GM18858 (cell line): ENCODE results near the gene CDX1.

Experiments
- ATAC-seq: cut with Tn5 transposase; IDR thresholded peaks from one replicate; pipeline ENCODE4 v1.9.1; 2021; ENCODE audit not compliant: unreplicated experiment

CDX1 gene

GRCh38 chr5:150131461-150131860 is 35.1 kb upstream of the CDX1 start:
- no peak for ATAC-seq

- no peak for ATAC-seq
These were observed 34.4 kb upstream of the CDX1 start for GRCh38 chr5:150131978-150132694.

GRCh38 chr5:150132740-150133139 is 33.8 kb upstream of the CDX1 start:
- ATAC-seq: no peak

GRCh38 chr5:150133581-150134197 is 32.9 kb upstream of the CDX1 start:
- no peak for ATAC-seq

DNA sequence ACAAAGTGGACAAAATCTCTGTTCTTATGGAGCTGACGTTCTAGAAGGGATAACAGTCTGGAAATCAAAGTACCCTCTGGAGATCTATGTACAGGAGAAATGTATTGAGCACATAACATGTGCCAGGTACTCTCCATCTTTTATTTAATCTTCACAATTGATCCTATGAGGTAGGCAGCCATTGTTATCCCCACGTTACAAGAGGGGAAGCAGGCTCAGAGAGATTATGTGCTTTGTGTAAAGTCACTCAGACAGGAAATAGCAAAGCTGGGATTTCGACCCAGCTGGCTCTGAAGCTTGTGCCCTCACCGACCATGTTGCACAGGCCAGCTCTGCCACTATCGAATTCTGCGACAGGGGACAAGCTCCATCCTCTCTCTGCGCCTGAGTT is 32.4 kb upstream of the CDX1 start:
- ATAC-seq: no peak

DNA sequence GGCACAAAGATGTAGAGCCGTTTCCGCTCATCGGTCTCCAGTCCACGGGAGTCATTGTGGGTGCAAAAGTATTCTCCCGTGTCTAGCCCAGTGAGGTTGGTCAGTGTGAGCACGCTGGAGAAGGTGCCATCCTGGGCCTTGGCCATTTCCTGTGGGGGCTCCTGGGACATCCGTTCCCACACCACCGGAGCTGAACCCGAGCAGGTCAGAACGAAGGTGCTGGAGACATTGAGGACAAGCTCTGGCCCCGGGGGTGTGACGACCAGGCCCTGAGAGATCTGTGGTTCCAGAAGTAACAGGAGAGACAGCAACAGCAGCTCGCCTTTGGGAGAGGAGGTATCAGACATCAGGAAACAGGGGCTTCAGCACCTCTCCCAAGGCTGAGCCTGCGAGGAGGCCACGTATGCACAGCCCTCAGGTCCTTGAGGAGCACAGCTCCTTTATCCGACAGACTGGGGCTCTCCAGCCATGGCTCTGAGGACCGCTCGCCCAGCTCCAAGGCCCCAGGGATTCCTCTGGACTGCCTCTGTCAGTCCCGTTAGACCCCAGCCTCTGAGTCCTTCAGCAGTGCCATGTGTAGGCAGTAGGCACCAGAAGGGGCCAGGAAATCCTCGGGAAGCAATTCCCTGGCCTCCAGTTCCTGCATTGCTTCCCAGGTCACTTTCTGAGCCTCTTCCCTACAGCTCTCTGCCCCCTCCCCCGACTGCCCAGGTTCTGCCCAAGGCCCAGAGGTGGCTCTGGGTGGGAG is 30.8 kb upstream of the CDX1 start:
- ATAC-seq: no peak

- no peak for ATAC-seq
These were observed 30.0 kb upstream of the CDX1 start for GRCh38 chr5:150136305-150137167.

DNA sequence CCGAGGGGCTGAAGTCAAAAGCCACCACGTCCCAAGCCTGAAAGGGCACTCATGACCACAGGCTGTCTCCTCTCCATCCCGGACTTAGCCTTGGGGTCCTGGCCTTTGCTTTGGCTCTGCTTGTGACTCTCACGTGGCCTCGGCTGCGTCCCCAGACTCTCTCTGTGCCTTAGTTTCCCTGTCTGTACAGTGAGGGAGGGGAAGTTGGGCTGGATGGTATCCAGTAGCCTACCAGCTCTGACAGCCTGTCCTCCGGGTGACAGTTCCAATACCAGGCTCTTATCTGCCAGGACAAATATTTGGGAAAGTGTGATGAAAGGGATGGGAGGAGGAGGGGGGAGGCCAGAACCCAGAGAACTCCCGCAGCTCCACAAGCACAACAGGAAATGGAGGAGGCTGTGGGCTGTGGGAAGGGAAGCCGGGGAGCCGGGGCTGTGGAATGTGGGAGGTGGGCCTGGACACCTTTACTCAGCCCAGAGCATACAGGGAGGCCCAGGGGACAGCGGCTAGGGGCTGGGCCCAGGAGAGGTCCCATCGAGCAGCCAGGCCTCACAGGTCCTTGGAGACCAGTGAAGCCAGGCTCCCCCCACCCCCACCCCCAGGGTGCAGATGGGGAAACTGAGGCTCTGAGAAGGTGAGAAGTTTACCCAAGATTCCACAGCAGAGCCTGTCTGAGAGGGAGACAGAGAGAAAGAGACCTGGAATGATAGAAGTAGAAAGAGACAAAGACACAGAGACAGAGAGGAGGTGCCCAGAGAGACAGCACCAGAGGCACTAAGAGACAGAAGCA is 29.2 kb upstream of the CDX1 start:
- no peak for ATAC-seq

GRCh38 chr5:150137997-150138396 is 28.6 kb upstream of the CDX1 start:
- ATAC-seq: no peak

DNA sequence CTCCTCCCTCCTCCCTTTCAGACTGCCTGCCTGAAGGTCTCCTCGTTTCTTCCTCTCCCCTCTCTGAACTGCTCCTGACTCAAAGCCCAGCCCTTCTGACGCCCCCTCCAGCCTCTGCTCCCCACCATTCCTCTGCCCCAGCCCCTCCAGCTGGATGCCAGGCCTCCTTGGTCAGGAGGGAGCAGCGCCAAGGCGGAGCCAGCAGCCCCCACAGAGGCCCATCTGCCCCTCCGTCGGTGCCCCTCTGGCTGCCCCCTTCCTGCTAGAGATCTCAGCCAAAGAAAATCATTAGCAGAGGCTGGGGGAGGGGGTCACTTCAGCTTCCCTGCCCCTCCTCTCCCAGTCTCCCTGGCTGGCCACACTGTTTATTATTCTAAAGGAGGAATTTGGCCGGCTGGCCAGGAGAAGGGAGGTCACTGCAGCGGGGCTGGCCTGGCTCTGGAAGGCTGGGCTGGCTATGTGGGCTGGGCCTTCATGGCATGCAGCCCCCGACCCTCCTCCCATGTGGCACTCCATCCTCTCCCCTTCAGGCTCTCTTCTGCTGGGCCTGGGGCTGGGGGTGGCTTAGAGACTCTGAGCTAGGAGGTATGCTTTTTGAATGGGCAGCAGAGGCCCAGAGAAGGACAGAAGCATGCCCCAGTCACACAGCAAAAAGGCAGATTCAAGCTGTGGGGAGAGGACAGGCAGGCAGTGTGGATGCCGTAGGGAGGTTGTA is 27.9 kb upstream of the CDX1 start:
- ATAC-seq: no peak

- ATAC-seq: no peak
These were observed 27.2 kb upstream of the CDX1 start for GRCh38 chr5:150139334-150139733.

GRCh38 chr5:150140830-150141229 is 25.7 kb upstream of the CDX1 start:
- ATAC-seq: no peak

GRCh38 chr5:150141544-150142184 is 24.9 kb upstream of the CDX1 start:
- ATAC-seq: no peak

- ATAC-seq: no peak
These were observed 24.2 kb upstream of the CDX1 start for GRCh38 chr5:150142185-150142958.

- no peak for ATAC-seq
These were observed 23.6 kb upstream of the CDX1 start for GRCh38 chr5:150142959-150143349.

GRCh38 chr5:150143350-150144245 is 23.0 kb upstream of the CDX1 start:
- ATAC-seq: no peak

DNA sequence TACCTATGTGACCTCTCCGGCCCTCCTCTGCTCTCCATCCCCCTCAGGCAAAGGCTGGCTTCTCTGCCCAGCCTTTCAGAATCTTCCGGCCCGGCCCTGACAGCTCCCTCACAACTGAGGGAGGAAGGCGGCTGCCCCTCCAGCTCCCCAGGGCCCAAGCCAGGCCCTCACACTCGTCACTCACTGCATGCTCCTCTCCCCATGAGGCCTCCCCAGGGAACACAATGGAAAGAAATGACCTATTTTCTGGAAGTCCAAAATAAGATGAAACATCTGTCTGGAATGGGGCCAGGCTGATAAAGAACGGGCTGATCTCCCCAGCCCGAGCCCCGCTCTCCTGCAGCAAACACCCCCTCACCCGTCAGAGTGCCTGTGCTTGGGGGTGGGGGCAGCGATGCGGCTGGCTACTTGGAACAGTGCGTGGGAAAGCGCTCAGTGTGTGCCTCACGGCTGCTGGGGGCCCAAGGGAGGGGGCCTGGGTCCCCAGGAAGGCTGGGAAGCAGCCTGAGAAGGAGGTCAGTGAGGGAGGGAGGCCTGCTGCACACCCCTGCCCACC is 22.3 kb upstream of the CDX1 start:
- no peak for ATAC-seq
